ENCODE measurements around the gene CCDC190. TPM values are rescaled to one million over a fixed set of nuclear protein-coding genes. Genes with fewer than 3 reads are reported as not detected.

The CCDC190 gene
- total RNA-seq, 1 experiment from 2014 or later = not detected

- intact Hi-C loops (cut with micrococcal nuclease; ENCODE audit: unreplicated experiment) (no loop called here), in situ Hi-C loops (cut with HindIII; ENCODE audit: low pct_unique_long_range_greater_than_20kb, low sequenced_read_pairs) (no loop called here)
- Histone ChIP-seq H3K27ac (ENCODE audit: low read length) (no peak overlapping the region), H3K27me3 (ENCODE audit: control insufficient read depth, insufficient read depth, low read length) (no peaks in the 10 kb centered on the region; the same call in 1 of the 2 replicates), H3K4me3 (ENCODE audit: low read depth in 2 of 2, low read length in 2 of 2) (no peak overlapping the region), H3K36me3 (ENCODE audit: control insufficient read depth, insufficient read depth, low read length) (no peaks in the 10 kb centered on the region), H3K9me3 (ENCODE audit: control insufficient read depth, insufficient read depth, low read depth, low read length) (no peaks in the 10 kb centered on the region), H3K4me1 (ENCODE audit: control insufficient read depth, insufficient read depth, low read length) (no peaks in the 10 kb centered on the region)
- TF ChIP-seq CTCF (IDR thresholded peaks at IDR 0.05) (no peak), SIN3A (IDR thresholded peaks at IDR 0.05; ENCODE audit: borderline replicate concordance, insufficient read depth, low read depth, low read length) (no peak), POLR2AphosphoS5 (IDR thresholded peaks at IDR 0.05; ENCODE audit: low read depth, low read length) (no peak), TCF7L2 (IDR thresholded peaks at IDR 0.05; ENCODE audit: low read depth, low read length) (no peak), REST (IDR thresholded peaks at IDR 0.05; ENCODE audit: insufficient read depth in 1 of 2, low read depth in 2 of 2, low read length in 1 of 2) (no peak)
- no peak for DNase-seq (ENCODE audit: low read depth, low spot score)
- BruUV-seq (replicated peaks) = no TSS peak
- ChIA-PET POLR2A (no interaction called here), CTCF (no interaction called here)
- ATAC-seq = peak; percentile 70
Measured at GRCh38 chr1:162856260-162856659, 4.7 kb downstream of the CCDC190 start.

- DNase-seq (ENCODE audit: low read depth, low spot score) = no peak
- no TSS peak for BruUV-seq (replicated peaks)
- POLR2A ChIA-PET = no interaction called here
- in situ Hi-C loops (cut with HindIII; ENCODE audit: low pct_unique_long_range_greater_than_20kb, low sequenced_read_pairs) (no loop called here), intact Hi-C loops (cut with micrococcal nuclease; ENCODE audit: unreplicated experiment) (loop anchor here (2.0 kb wide), 1 partner anchor 461 kb away; no protein-coding TSS in a partner anchor)
- 0 out of 2 replicates have a peak, but pooled peaks have one; percentile 63 for ATAC-seq
- H3K27ac ChIP-seq (ENCODE audit: low read length) = no peak overlapping the region
- no peaks in the 10 kb centered on the region; the same call in 1 of the 2 replicates for H3K27me3 ChIP-seq (ENCODE audit: control insufficient read depth, insufficient read depth, low read length)
- CTCF ChIA-PET = no interaction called here
- H3K4me1 ChIP-seq (ENCODE audit: control insufficient read depth, insufficient read depth, low read length) = no peaks in the 10 kb centered on the region
- no peaks in the 10 kb centered on the region for H3K9me3 ChIP-seq (ENCODE audit: control insufficient read depth, insufficient read depth, low read depth, low read length)
- no peaks in the 10 kb centered on the region for H3K36me3 ChIP-seq (ENCODE audit: control insufficient read depth, insufficient read depth, low read length)
- no peak overlapping the region for H3K4me3 ChIP-seq (ENCODE audit: low read depth in 2 of 2, low read length in 2 of 2)
- TF ChIP-seq REST (IDR thresholded peaks at IDR 0.05; ENCODE audit: insufficient read depth in 1 of 2, low read depth in 2 of 2, low read length in 1 of 2) = no peak
Measured at GRCh38 chr1:162855461-162856150, 5.4 kb downstream of the CCDC190 start.

All from Panc1 (cell line).